ENCODE measurements around the gene EVA1C.
"Not testable (repeated sequence)": the region's sequence is repeated elsewhere in the genome, so short reads cannot be mapped to it uniquely, and the experiment has no call there.

Gene EVA1C

GRCh38 chr21:32534113-32534512 is 121.6 kb downstream of the EVA1C start:
- no peak for DNase-seq

DNA sequence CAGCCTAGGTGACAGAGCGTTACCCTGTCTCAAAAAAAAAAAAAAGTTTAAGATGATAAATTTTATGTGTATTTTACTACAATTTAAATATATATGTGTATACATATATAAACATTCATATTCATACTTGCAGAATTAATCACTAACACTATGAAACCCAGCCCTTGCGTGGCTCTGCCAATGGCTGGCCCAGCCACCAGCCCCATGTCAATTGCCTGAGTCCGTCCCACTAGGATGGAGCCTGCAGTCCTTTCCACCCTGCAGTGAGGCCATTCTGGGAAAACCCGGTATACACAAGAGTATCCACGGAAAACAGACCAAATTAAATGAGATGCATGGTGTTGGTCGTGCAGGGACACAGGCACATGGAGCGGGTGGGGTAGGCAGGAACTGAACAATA is 123.1 kb downstream of the EVA1C start:
- DNase-seq, result no peak

GRCh38 chr21:32537569-32537881 is 125.0 kb downstream of the EVA1C start:
- DNase-seq, result no peak

DNA sequence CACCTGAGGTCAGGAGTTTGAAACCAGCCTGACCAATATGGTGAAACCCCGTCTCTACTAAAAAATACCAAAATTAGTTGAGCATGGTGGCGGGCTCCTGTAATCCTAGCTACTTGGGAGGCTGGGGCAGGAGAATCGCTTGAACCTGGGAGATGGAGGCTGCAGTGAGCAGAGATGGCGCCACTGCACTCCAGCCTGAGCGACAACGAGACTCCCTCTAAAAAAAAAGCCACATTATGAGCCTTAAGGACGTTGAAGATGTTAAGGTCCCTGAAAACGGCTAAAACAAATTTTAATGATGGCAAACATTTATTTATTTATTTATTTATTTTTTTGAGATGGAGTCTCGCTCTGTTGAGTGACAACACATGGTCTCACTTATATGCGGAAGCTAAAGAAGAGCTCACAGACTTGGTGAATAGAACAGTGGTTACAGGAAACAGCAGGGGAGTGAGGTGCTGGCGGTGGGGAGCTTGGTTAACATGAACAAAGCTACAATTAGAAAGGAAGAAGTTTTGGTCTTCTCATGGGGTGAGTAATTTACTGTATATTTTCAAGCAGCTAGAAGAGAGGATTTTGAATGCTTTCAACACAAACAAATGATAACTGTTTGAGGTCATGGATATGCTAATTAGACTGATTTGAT is 125.8 kb downstream of the EVA1C start:
- no peak for DNase-seq

- DNase-seq, result no peak
Observed at GRCh38 chr21:32539378-32539777, 126.9 kb downstream of the EVA1C start.

GRCh38 chr21:32543056-32543455 is 130.6 kb downstream of the EVA1C start:
- not testable (repeated sequence) for DNase-seq

GRCh38 chr21:32543975-32544374 is 131.5 kb downstream of the EVA1C start:
- DNase-seq, result no peak

GRCh38 chr21:32544697-32545096 is 132.2 kb downstream of the EVA1C start:
- DNase-seq, result no peak

DNA sequence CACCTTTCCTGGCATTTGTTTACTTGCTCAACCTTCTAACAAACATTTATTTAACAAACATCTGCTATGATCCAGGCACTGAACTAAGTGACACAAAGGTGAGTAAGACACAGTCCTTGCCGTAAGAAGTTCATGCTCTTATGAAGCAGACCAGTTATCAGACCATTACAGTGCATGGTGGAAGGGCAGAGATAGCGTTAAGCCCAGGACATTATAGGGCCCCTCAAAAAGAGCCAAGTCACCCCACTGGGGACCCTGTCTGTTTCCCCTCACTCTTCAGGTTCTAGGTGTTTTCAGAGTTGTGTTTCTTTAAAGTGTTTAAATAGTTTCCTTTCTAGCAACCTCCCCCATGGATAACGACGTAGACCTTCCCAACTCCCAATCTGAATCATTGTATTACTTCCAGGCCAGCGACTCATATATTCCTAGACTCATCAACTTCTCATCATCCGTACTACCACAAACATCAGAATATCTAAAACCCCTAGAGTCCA is 133.5 kb downstream of the EVA1C start:
- DNase-seq, result no peak

DNA sequence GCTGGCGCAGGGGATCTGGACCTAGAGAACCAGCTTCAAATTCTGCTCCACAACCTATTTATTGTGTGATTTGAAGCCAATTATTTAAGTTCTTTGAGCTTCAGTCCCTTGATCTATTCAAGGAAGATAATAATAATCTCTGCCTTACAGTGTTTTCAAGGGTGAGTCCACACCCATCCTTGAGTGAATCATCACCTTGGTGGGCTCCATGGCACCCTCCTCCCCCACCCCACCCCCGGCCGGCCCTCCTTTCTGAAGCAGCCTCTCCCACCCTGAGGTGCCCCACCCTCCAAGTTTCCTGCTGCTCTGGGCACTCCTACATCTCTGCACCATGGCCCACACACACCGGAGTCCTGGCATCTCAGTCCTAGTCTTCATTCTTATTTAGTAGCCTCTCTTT is 134.5 kb downstream of the EVA1C start:
- DNase-seq, result no peak

DNA sequence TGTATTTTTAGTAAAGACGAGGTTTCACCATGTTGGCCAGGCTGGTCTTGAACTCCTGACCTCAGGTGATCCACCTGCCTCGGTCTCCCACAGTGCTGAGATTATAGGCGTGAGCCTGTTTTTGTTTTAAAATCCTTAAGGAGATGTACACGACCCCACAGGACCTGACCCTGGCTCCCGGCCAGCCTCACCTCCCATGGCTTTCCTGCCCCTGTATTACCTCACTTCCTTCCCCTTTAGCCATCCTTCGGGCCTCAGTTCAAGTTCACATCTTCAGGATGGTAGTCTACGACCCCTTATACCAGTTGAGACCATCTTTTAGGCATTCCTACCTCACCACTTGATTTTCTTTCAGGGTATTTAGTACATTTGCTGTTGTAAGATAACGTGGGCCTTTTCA is 136.5 kb downstream of the EVA1C start:
- DNase-seq, result no peak

DNA sequence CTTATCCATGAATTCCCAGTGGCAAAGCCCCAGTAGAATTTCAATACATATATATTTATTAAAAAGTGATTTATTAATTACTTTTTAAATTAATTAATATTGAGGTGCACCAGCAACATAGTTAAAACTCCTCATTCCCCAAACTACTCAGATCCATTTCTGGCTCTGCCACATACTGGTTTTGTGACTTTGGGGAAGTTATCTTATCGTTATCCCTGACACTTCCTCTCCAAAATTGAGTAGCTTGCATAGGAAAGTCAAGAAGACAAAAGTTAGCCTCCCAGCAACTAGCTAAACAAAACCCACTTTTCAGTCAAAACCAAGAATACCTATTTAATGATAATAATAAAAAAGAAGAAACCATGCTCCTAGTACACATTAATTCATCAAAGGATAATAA is 136.9 kb downstream of the EVA1C start:
- DNase-seq, result no peak

GRCh38 chr21:32549886-32550285 is 137.4 kb downstream of the EVA1C start:
- DNase-seq, result no peak

DNA sequence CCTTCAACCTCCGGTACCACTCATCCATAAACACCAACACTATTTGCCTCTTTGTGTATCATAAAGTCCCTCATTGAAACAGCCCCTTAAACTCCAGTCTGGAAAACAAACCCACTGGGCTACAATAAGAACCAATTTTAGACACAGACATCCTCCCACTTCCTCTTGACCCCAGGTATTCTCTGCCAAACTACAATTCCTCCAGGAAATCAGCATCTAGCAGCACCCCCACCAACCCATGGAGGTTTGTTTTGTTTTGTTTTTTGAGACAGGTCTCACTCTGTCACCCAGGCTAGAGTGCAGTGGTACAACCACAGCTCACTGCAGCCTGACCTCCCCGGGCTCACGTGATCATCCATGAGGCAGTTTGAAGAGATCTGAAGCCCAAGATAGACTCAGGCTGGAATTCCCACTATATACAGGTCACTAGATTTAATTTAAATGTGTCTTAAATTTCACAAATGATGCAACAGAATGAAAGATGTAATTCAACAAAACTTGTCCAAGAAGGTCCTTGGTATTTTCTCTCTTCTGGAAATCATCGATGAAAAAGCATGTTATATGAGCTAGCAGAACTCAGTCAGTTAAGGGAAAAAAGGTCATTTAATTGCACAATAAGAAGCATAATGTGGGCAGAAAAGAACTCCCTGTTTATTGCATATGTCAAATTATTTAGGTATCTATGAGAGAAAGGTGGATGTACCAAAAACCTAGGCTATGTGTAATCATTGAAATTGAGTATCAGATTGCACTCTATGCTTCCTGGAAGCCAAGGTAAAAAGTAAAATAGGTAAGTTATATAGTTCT is 142.5 kb downstream of the EVA1C start:
- DNase-seq, result no peak

DNA sequence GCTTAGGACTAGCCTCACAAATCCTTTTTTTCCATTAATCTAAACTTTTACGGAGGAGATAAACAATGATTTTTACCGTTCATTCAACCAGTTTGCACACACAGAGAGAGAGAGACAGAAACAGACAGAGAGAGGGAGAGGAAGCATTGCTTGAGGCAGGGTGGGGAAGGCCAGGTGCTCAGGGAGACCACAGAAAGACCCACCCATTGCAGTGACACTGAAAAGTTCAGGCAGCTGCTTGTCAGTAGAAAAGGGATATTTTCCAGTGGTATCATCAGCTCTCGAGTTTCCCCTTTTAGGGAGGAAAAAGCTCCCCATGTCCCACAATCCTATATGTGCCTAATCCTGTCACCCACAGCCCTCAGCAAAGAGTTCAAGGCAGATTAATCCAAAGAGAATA is 145.6 kb downstream of the EVA1C start:
- no peak for DNase-seq

GRCh38 chr21:32559006-32559610 is 146.6 kb downstream of the EVA1C start:
- DNase-seq, result no peak

- DNase-seq, result no peak
Observed at GRCh38 chr21:32560896-32561295, 148.4 kb downstream of the EVA1C start.

DNA sequence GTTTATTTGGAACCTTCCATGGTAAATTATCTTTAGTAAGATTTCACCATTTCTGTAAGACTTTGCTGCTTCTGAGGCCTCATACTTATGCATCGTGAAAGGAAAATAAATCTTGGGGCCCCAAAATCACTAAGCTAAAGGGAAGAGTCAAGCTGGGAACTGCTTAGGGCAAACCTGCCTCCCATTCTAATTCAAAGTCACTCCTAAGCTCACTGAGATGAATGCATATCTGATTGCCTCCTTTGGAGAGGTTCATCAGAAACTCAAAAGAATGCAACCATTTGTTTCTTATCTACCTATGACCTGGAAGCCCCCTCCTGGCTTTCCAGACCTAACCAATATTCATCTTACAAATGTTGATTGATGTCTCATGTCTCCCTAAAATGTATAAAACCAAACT is 149.0 kb downstream of the EVA1C start:
- not testable (repeated sequence) for DNase-seq

DNA sequence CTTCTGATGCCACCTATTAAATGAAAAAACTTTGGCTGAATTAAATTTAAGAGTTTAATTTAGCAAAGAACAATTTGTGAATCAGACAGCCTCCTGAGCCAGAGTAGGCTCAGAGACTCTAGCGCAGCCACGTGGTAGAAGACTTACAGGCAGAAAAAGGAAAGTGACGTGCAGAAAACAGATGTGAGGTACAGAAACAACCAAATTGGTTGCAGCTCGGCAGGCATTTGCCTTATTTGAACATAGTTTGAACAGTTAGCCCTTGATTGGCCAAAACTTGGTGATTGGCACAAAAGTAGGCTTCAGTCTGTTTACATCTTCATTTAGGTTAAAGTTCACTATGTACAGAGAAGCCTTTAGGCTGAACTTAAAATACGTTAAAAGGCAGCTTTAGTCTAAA is 149.9 kb downstream of the EVA1C start:
- no peak for DNase-seq

DNA sequence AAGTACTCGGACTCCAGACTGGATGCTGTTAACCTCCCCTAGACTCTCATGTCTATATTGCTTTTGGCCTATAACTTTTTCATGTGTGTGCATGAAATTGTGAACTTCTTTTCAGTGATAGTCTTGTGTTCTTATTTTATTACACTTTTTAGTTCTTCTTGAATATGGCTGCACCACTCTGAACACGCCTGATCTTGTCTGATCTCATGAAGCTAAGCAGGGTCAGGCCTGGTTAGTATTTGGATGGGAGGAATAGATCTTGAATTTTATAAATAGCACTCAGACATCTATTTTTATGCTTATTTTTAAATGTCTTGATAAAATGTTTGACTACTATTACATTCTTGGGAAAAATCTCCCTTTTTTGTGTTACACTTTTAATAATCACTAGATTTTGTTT is 150.4 kb downstream of the EVA1C start:
- no peak for DNase-seq

Measured in AML-193 (cell line).